ENCODE results near the gene SDCBP2. TPM values are rescaled to one million over a fixed set of nuclear protein-coding genes. Genes with fewer than 3 reads are reported as not detected.

Gene SDCBP2
- total RNA-seq, 1 experiment from 2014 or later, result 1.9 TPM

DNA sequence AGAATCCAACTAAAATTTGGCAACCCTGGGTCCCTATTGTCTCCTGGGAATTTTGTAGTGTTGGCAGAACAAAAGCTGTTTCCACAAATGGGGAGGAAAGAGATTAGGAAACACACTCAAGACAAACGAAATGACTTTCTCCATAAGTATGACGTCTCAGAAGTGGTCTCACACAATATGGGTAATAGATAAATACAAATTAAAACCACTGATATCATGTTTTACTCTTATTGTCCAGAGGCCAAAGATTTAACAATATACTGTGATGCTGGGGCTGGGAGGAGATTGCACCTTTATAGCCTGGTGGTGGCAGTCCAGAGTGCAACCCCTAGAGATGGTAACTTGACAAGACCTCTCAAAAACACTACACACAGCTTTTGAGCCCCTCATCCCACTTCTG lies 45.3 kb upstream of the SDCBP2 start:
- H3K27ac ChIP-seq (ENCODE audit: insufficient read length, low read depth, low read length), result no peak overlapping the region
- H3K56ac ChIP-seq (ENCODE audit: insufficient read length, low read depth, low read length), result no peak overlapping the region
- no peak overlapping the region for H3K4me2 ChIP-seq (ENCODE audit: insufficient read depth, insufficient read length, low read length)
- no peak overlapping the region for H3K14ac ChIP-seq (ENCODE audit: insufficient read depth, low read length)
- no peak overlapping the region for H2BK5ac ChIP-seq (ENCODE audit: insufficient read length, low read length)
- Mint-ChIP-seq H3K36me3 (ENCODE audit: insufficient read depth in 1 of 3, low read depth in 3 of 3) (peaks cover 9 to 48% (median 21%) of the 10 kb centered on the region in 3 experiments; a peak in 6 of 7 replicates), H3K27ac (no peak overlapping the region; a peak in 1 of 7 replicates), H3K27me3 (ENCODE audit: low read depth) (no peaks in the 10 kb centered on the region), H3K4me3 (no peak overlapping the region), H3K4me1 (peaks cover 29% of the 10 kb centered on the region in 2 experiments), H3K9me3 (no peaks in the 10 kb centered on the region)
- no peak overlapping the region for H2BK12ac ChIP-seq (ENCODE audit: insufficient read length, low read depth, low read length)
- no peak overlapping the region for H2AK5ac ChIP-seq (ENCODE audit: insufficient read length, low read length)
- no peak overlapping the region for H2BK15ac ChIP-seq (ENCODE audit: low read depth, low read length)
- peaks cover 6% of the 10 kb centered on the region for H3K4me1 ChIP-seq (ENCODE audit: insufficient read depth, low read length)
- no peak overlapping the region for H4K5ac ChIP-seq (ENCODE audit: insufficient read length, low read depth, low read length)
- no peak overlapping the region for H3K9ac ChIP-seq (ENCODE audit: extremely low read depth, insufficient read length, low read length)
- H4K20me1 ChIP-seq (ENCODE audit: control insufficient read depth, insufficient read depth, insufficient read length), result no peaks in the 10 kb centered on the region
- H3K27me3 ChIP-seq (ENCODE audit: insufficient read depth, low read length), result no peaks in the 10 kb centered on the region
- H3K23me2 ChIP-seq (ENCODE audit: insufficient read length, low read depth, low read length, poor library complexity, severe bottlenecking), result no peaks in the 10 kb centered on the region
- no peak overlapping the region for H3T11ph ChIP-seq (ENCODE audit: low read length)
- H2BK20ac ChIP-seq (ENCODE audit: low read depth, low read length, poor library complexity, severe bottlenecking), result no peak overlapping the region
- H3K79me1 ChIP-seq (ENCODE audit: insufficient read depth, low read depth, low read length, poor library complexity, severe bottlenecking), result peaks cover 17% of the 10 kb centered on the region
- H2AFZ ChIP-seq (ENCODE audit: low read length), result no peak overlapping the region
- H3K18ac ChIP-seq (ENCODE audit: insufficient read length, low read depth, low read length), result no peak overlapping the region
- whole genome bisulfite sequencing (ENCODE audit: extremely low coverage, insufficient read length, low lambda C conversion rate), result no CpG with 5 or more reads among the region's 2 CpGs
- no peak overlapping the region for H3K23ac ChIP-seq (ENCODE audit: insufficient read length, low read depth, low read length)
- no peak for DNase-seq
- H4K8ac ChIP-seq (replicated peaks; ENCODE audit: insufficient read length, low read depth, low read length), result no peak overlapping the region
- no peak overlapping the region for H2BK120ac ChIP-seq (ENCODE audit: low read depth, low read length, poor library complexity, severe bottlenecking)
- no peak overlapping the region for H4K91ac ChIP-seq (ENCODE audit: insufficient read length, low read depth, low read length)
- H3K4ac ChIP-seq (ENCODE audit: low read depth, low read length), result no peak overlapping the region
- H3K9me3 ChIP-seq (ENCODE audit: control insufficient read depth, low read depth, low read length), result no peaks in the 10 kb centered on the region
- peaks cover 28% of the 10 kb centered on the region for H3K79me2 ChIP-seq (ENCODE audit: insufficient read depth, low read length)
- TF ChIP-seq, protein P1, sequence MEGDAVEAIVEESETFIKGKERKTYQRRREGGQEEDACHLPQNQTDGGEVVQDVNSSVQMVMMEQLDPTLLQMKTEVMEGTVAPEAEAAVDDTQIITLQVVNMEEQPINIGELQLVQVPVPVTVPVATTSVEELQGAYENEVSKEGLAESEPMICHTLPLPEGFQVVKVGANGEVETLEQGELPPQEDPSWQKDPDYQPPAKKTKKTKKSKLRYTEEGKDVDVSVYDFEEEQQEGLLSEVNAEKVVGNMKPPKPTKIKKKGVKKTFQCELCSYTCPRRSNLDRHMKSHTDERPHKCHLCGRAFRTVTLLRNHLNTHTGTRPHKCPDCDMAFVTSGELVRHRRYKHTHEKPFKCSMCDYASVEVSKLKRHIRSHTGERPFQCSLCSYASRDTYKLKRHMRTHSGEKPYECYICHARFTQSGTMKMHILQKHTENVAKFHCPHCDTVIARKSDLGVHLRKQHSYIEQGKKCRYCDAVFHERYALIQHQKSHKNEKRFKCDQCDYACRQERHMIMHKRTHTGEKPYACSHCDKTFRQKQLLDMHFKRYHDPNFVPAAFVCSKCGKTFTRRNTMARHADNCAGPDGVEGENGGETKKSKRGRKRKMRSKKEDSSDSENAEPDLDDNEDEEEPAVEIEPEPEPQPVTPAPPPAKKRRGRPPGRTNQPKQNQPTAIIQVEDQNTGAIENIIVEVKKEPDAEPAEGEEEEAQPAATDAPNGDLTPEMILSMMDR (conservative IDR thresholded peaks at IDR 0.05), result peak; percentile 26; the same call in 1 of the 3 replicates

Data from H9 (cell line).